Measurements from ENCODE around the gene MINDY4.

Gene MINDY4

GRCh38 chr7:30912021-30912730 lies 141.0 kb downstream of the MINDY4 start:
- in situ Hi-C loops (cut with MboI; ENCODE audit: low sequenced_read_pairs): no loop called here

- in situ Hi-C loops (cut with MboI; ENCODE audit: low sequenced_read_pairs): no loop called here
Observed at GRCh38 chr7:30912731-30912985, 141.4 kb downstream of the MINDY4 start.

GRCh38 chr7:30912986-30913811 lies 142.0 kb downstream of the MINDY4 start:
- in situ Hi-C loops (cut with MboI; ENCODE audit: low sequenced_read_pairs): no loop called here

- in situ Hi-C loops (cut with MboI; ENCODE audit: low sequenced_read_pairs): no loop called here
Observed at GRCh38 chr7:30913821-30914515, 142.8 kb downstream of the MINDY4 start.

- in situ Hi-C loops (cut with MboI; ENCODE audit: low sequenced_read_pairs): no loop called here
Observed at GRCh38 chr7:30914596-30914995, 143.4 kb downstream of the MINDY4 start.

- in situ Hi-C loops (cut with MboI; ENCODE audit: low sequenced_read_pairs): no loop called here
Observed at GRCh38 chr7:30915005-30915601, 143.9 kb downstream of the MINDY4 start.

GRCh38 chr7:30915751-30916150 lies 144.5 kb downstream of the MINDY4 start:
- in situ Hi-C loops (cut with MboI; ENCODE audit: low sequenced_read_pairs): no loop called here

GRCh38 chr7:30916255-30916654 lies 145.0 kb downstream of the MINDY4 start:
- in situ Hi-C loops (cut with MboI; ENCODE audit: low sequenced_read_pairs): no loop called here

- in situ Hi-C loops (cut with MboI; ENCODE audit: low sequenced_read_pairs): no loop called here
Observed at GRCh38 chr7:30916767-30917166, 145.6 kb downstream of the MINDY4 start.

- in situ Hi-C loops (cut with MboI; ENCODE audit: low sequenced_read_pairs): no loop called here
Observed at GRCh38 chr7:30917216-30917893, 146.1 kb downstream of the MINDY4 start.

GRCh38 chr7:30918676-30919075 lies 147.5 kb downstream of the MINDY4 start:
- in situ Hi-C loops (cut with MboI; ENCODE audit: low sequenced_read_pairs): no loop called here

- in situ Hi-C loops (cut with MboI; ENCODE audit: low sequenced_read_pairs): no loop called here
Observed at GRCh38 chr7:30920021-30920583, 148.9 kb downstream of the MINDY4 start.

GRCh38 chr7:30920584-30921539 lies 149.6 kb downstream of the MINDY4 start:
- in situ Hi-C loops (cut with MboI; ENCODE audit: low sequenced_read_pairs): no loop called here

GRCh38 chr7:30921540-30922401 lies 150.6 kb downstream of the MINDY4 start:
- in situ Hi-C loops (cut with MboI; ENCODE audit: low sequenced_read_pairs): no loop called here

GRCh38 chr7:30922596-30922995 lies 151.4 kb downstream of the MINDY4 start:
- in situ Hi-C loops (cut with MboI; ENCODE audit: low sequenced_read_pairs): no loop called here

GRCh38 chr7:30923009-30923773 lies 152.0 kb downstream of the MINDY4 start:
- in situ Hi-C loops (cut with MboI; ENCODE audit: low sequenced_read_pairs): no loop called here

- in situ Hi-C loops (cut with MboI; ENCODE audit: low sequenced_read_pairs): no loop called here
Observed at GRCh38 chr7:30923774-30924413, 152.7 kb downstream of the MINDY4 start.
